ENCODE results near the gene PUSL1. TPM values are rescaled to one million over a fixed set of nuclear protein-coding genes. Genes with fewer than 3 reads are reported as not detected.
A peak's percentile ranks its signal among the peaks of the same experiment; 100 is the strongest.

Gene PUSL1
- total and polyA plus RNA-seq, 2 of the 13 experiments (the other 11 are each of a cell fraction or from before 2014, with no cell fraction given) = 8.3 to 22.2 TPM

DNA sequence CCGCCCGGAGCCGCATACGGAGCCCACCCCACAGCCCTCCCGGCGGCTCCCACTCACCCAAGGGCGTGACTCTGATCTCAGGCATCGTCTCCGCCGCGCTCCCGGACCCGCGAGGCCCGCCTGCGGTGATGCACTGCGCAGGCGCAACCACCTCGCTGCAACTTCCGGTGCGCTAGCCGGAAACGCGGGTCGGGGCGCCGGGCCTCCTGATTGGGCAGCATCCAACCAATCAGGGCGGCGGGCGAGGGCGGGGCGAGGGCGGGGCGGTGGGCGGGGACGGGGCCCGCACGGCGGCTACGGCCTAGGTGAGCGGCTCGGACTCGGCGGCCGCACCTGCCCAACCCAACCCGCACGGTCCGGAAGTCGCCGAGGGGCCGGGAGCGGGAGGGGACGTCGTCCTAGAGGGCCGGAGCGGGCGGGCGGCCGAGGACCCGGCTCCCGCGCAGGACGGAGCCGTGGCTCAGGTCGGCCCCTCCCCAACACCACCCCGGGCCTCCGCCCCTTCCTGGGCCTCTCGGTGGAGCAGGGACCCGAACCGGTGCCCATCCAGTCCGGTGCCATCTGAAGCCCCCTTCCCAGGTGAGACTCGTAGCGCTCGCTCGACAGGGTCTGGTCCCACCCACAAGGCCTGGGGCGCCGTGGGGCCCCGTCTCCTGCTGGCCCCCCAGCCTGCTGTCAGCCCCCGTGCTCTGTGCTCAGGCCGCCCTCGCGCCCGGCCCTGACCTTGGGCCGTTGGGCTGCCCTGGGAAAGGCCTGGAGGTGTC lies 16.3 kb downstream of the PUSL1 start, which contains the start of the genes CPTP and INTS11 (continued):
- TF ChIP-seq, protein P1, sequence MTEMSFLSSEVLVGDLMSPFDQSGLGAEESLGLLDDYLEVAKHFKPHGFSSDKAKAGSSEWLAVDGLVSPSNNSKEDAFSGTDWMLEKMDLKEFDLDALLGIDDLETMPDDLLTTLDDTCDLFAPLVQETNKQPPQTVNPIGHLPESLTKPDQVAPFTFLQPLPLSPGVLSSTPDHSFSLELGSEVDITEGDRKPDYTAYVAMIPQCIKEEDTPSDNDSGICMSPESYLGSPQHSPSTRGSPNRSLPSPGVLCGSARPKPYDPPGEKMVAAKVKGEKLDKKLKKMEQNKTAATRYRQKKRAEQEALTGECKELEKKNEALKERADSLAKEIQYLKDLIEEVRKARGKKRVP (CRISPR knock-in tag; IDR thresholded peaks at IDR 0.05) = 0 out of 4 replicates have a peak, but pooled peaks of 1 of the 2 experiments have one; percentile 40
- no peak for TF ChIP-seq IRX3 (CRISPR knock-in tag; IDR thresholded peaks at IDR 0.05; ENCODE audit: borderline replicate concordance, low read depth)
- peak; percentile 46; the same call in 1 of the 2 replicates for TF ChIP-seq PHF21A (CRISPR knock-in tag; IDR thresholded peaks at IDR 0.05)
- TF ChIP-seq ZNF253 (CRISPR knock-in tag; IDR thresholded peaks at IDR 0.05; ENCODE audit: borderline replicate concordance) = no peak
- TF ChIP-seq SPEN (CRISPR knock-in tag; IDR thresholded peaks at IDR 0.05; ENCODE audit: low read depth) = peak; percentile 81
- TF ChIP-seq MYNN (CRISPR knock-in tag; IDR thresholded peaks at IDR 0.05; ENCODE audit: low read depth) = 0 out of 2 replicates have a peak, but pooled peaks have one; percentile 54
- TF ChIP-seq ZFYVE20 (CRISPR knock-in tag; IDR thresholded peaks at IDR 0.05; ENCODE audit: borderline replicate concordance, low read depth) = no peak
- no peak for TF ChIP-seq ARHGAP35 (CRISPR knock-in tag; IDR thresholded peaks at IDR 0.05; ENCODE audit: borderline replicate concordance)
- TF ChIP-seq ZNF891 (CRISPR knock-in tag; IDR thresholded peaks at IDR 0.05) = peak; percentile 65; the same call in 1 of the 2 replicates
- TF ChIP-seq ZNF768 (CRISPR knock-in tag; IDR thresholded peaks at IDR 0.05) = peak; percentile 30; the same call in 1 of the 2 replicates
- TF ChIP-seq, protein P2, sequence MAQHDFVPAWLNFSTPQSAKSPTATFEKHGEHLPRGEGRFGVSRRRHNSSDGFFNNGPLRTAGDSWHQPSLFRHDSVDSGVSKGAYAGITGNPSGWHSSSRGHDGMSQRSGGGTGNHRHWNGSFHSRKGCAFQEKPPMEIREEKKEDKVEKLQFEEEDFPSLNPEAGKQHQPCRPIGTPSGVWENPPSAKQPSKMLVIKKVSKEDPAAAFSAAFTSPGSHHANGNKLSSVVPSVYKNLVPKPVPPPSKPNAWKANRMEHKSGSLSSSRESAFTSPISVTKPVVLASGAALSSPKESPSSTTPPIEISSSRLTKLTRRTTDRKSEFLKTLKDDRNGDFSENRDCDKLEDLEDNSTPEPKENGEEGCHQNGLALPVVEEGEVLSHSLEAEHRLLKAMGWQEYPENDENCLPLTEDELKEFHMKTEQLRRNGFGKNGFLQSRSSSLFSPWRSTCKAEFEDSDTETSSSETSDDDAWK (CRISPR knock-in tag; IDR thresholded peaks at IDR 0.05) = no peak
- TF ChIP-seq, protein P3, sequence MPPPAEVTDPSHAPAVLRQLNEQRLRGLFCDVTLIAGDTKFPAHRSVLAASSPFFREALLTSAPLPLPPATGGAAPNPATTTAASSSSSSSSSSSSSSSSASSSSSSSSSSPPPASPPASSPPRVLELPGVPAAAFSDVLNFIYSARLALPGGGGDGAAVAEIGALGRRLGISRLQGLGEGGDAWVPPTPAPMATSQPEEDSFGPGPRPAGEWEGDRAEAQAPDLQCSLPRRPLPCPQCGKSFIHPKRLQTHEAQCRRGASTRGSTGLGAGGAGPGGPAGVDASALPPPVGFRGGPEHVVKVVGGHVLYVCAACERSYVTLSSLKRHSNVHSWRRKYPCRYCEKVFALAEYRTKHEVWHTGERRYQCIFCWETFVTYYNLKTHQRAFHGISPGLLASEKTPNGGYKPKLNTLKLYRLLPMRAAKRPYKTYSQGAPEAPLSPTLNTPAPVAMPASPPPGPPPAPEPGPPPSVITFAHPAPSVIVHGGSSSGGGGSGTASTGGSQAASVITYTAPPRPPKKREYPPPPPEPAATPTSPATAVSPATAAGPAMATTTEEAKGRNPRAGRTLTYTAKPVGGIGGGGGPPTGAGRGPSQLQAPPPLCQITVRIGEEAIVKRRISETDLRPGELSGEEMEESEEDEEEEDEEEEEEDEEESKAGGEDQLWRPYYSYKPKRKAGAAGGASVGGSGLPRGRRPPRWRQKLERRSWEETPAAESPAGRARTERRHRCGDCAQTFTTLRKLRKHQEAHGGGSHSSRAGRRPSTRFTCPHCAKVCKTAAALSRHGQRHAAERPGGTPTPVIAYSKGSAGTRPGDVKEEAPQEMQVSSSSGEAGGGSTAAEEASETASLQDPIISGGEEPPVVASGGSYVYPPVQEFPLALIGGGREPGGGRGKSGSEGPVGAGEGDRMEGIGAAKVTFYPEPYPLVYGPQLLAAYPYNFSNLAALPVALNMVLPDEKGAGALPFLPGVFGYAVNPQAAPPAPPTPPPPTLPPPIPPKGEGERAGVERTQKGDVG (CRISPR knock-in tag; IDR thresholded peaks at IDR 0.05; ENCODE audit: borderline replicate concordance) = no peak
- TF ChIP-seq POLR2A (IDR thresholded peaks at IDR 0.05; ENCODE audit: insufficient read depth in 1 of 2, low read depth in 2 of 2, low read length in 2 of 2) = peak in 1 of 2 experiments; percentile 47; a peak in 1 of 4 replicates
- TF ChIP-seq ZNF605 (CRISPR knock-in tag; IDR thresholded peaks at IDR 0.05) = peak; percentile 19; the same call in 1 of the 2 replicates
- TF ChIP-seq, protein P4, sequence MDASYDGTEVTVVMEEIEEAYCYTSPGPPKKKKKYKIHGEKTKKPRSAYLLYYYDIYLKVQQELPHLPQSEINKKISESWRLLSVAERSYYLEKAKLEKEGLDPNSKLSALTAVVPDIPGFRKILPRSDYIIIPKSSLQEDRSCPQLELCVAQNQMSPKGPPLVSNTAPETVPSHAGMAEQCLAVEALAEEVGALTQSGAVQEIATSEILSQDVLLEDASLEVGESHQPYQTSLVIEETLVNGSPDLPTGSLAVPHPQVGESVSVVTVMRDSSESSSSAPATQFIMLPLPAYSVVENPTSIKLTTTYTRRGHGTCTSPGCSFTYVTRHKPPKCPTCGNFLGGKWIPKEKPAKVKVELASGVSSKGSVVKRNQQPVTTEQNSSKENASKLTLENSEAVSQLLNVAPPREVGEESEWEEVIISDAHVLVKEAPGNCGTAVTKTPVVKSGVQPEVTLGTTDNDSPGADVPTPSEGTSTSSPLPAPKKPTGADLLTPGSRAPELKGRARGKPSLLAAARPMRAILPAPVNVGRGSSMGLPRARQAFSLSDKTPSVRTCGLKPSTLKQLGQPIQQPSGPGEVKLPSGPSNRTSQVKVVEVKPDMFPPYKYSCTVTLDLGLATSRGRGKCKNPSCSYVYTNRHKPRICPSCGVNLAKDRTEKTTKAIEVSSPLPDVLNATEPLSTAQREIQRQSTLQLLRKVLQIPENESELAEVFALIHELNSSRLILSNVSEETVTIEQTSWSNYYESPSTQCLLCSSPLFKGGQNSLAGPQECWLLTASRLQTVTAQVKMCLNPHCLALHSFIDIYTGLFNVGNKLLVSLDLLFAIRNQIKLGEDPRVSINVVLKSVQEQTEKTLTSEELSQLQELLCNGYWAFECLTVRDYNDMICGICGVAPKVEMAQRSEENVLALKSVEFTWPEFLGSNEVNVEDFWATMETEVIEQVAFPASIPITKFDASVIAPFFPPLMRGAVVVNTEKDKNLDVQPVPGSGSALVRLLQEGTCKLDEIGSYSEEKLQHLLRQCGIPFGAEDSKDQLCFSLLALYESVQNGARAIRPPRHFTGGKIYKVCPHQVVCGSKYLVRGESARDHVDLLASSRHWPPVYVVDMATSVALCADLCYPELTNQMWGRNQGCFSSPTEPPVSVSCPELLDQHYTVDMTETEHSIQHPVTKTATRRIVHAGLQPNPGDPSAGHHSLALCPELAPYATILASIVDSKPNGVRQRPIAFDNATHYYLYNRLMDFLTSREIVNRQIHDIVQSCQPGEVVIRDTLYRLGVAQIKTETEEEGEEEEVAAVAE (CRISPR knock-in tag; IDR thresholded peaks at IDR 0.05; ENCODE audit: borderline replicate concordance) = no peak

All from HepG2 (cell line).